Measurements from ENCODE around the gene MED15. TPM values are rescaled to one million over a fixed set of nuclear protein-coding genes. Genes with fewer than 3 reads are reported as not detected.
A peak's percentile ranks its signal among the peaks of the same experiment; 100 is the strongest.
"Not testable (repeated sequence)": the region's sequence is repeated elsewhere in the genome, so short reads cannot be mapped to it uniquely, and the experiment has no call there.

MED15 gene
- total and polyA plus RNA-seq, 7 donors: 25.8 to 86.8 (median 37.5) TPM

GRCh38 chr22:20472629-20473442 is 34.6 kb upstream of the MED15 start:
- Histone ChIP-seq H3K9me3 (no peaks in the 10 kb centered on the region), H3K4me1 (no peaks in the 10 kb centered on the region), H3K4me3 (no peak overlapping the region), H3K27me3 (no peaks in the 10 kb centered on the region), H3K36me3 (peaks cover 0 to 28% (median 14%) of the 10 kb centered on the region in 4 donors), H3K27ac (no peak overlapping the region)
- no peak for TF ChIP-seq POLR2A (IDR thresholded peaks at IDR 0.05)
- TF ChIP-seq CTCF (IDR thresholded peaks at IDR 0.05): no peak
- TF ChIP-seq POLR2AphosphoS5 (IDR thresholded peaks at IDR 0.05): no peak
- no peak for TF ChIP-seq EP300 (IDR thresholded peaks at IDR 0.05)
- intact Hi-C loops (cut with DNase I): no loop called here
- WGBS, 2 donors: 93% methylated on average over 11 of the region's 11 CpGs
- DNase-seq: peak; percentile 36

GRCh38 chr22:20475115-20475436 is 32.3 kb upstream of the MED15 start:
- no peaks in the 10 kb centered on the region for H3K4me1 ChIP-seq
- TF ChIP-seq EP300 (IDR thresholded peaks at IDR 0.05) (no peak), POLR2AphosphoS5 (IDR thresholded peaks at IDR 0.05) (no peak), POLR2A (IDR thresholded peaks at IDR 0.05) (no peak), CTCF (IDR thresholded peaks at IDR 0.05) (no peak)
- H3K9me3 ChIP-seq: no peaks in the 10 kb centered on the region
- H3K27ac ChIP-seq: no peak overlapping the region
- no peaks in the 10 kb centered on the region for H3K27me3 ChIP-seq
- intact Hi-C loops (cut with DNase I): no loop called here
- DNase-seq: no peak
- WGBS, 2 donors: 88 to 94% methylated on average over 4 of the region's 4 CpGs
- H3K36me3 ChIP-seq: peaks cover 0 to 15% (median 7%) of the 10 kb centered on the region in 4 donors
- no peak overlapping the region for H3K4me3 ChIP-seq

GRCh38 chr22:20475569-20475968 is 31.8 kb upstream of the MED15 start:
- DNase-seq: peak; percentile 39
- H3K27me3 ChIP-seq; H3K27ac ChIP-seq; H3K9me3 ChIP-seq; intact Hi-C loops (cut with DNase I); H3K4me1 ChIP-seq; H3K4me3 ChIP-seq: not testable (repeated sequence)
- 92 to 94% methylated on average over 12 of the region's 12 CpGs for WGBS, 2 donors
- H3K36me3 ChIP-seq: peaks cover 0 to 11% (median 7%) of the 10 kb centered on the region in 4 donors

GRCh38 chr22:20478059-20478458 is 29.4 kb upstream of the MED15 start:
- intact Hi-C loops (cut with DNase I); H3K27me3 ChIP-seq: not testable (repeated sequence)
- WGBS, 2 donors: 96 to 98% methylated on average over 6 of the region's 6 CpGs

GRCh38 chr22:20479612-20480196 is 27.7 kb upstream of the MED15 start:
- WGBS, 2 donors: 96 to 99% methylated on average over 1 of the region's 1 CpG
- no peaks in the 10 kb centered on the region for H3K27me3 ChIP-seq
- H3K4me1 ChIP-seq: no peaks in the 10 kb centered on the region
- TF ChIP-seq POLR2A (IDR thresholded peaks at IDR 0.05) (no peak), POLR2AphosphoS5 (IDR thresholded peaks at IDR 0.05) (no peak), EP300 (IDR thresholded peaks at IDR 0.05) (no peak), CTCF (IDR thresholded peaks at IDR 0.05) (no peak)
- DNase-seq: no peak
- intact Hi-C loops (cut with DNase I): no loop called here
- no peak overlapping the region for H3K4me3 ChIP-seq
- H3K27ac ChIP-seq: no peak overlapping the region
- no peaks in the 10 kb centered on the region for H3K9me3 ChIP-seq
- H3K36me3 ChIP-seq: no peaks in the 10 kb centered on the region

More at GRCh38 chr22:20478059-20478458, 29.4 kb upstream of the MED15 start:
- H3K9me3 ChIP-seq, H3K27ac ChIP-seq, DNase-seq, H3K36me3 ChIP-seq, H3K4me1 ChIP-seq, H3K4me3 ChIP-seq: not testable (repeated sequence)

- H3K4me3 ChIP-seq; H3K9me3 ChIP-seq; H3K36me3 ChIP-seq; intact Hi-C loops (cut with DNase I); H3K4me1 ChIP-seq; H3K27ac ChIP-seq; DNase-seq; H3K27me3 ChIP-seq: not testable (repeated sequence)
- 97 to 98% methylated on average over 7 of the region's 7 CpGs for WGBS, 2 donors
Observed at GRCh38 chr22:20483143-20483506, 24.3 kb upstream of the MED15 start.

Measured in sigmoid colon (tissue), 7 donors.